GM23248 (cell line): Measurements from ENCODE around the gene BRAT1. TPM values are rescaled to one million over a fixed set of nuclear protein-coding genes. Genes with fewer than 3 reads are reported as not detected.

Experiments used
- DNase-seq: peaks from one replicate; pipeline ENCODE4 v3.0.0-alpha.2; 2015
- H2AFZ ChIP-seq: fragments of 200-600 bp; sonication (generic); 2 replicates; pipeline ENCODE4 v1.6.1; 2016; ENCODE audit warnings: antibody characterized with exemption
- H3F3A ChIP-seq: fragments of 200-600 bp; sonication (generic); 2 replicates; pipeline ENCODE4 v1.6.1; 2016; ENCODE audit warnings: mild to moderate bottlenecking, antibody characterized with exemption, mixed run types; ENCODE audit not compliant: insufficient read depth
- H3K27ac ChIP-seq: fragments of 200-600 bp; sonication (generic); 2 replicates; pipeline ENCODE4 v1.5.1; 2016; ENCODE audit warnings: mild to moderate bottlenecking
- H3K27me3 ChIP-seq: fragments of 200-600 bp; sonication (generic); replicated peaks from 2 replicates; pipeline ENCODE4 v1.6.1; 2016; ENCODE audit warnings: mild to moderate bottlenecking; ENCODE audit not compliant: insufficient read depth
- H3K36me3 ChIP-seq: fragments of 200-600 bp; sonication (generic); 2 replicates; pipeline ENCODE4 v1.6.1; 2016; ENCODE audit warnings: low read depth, mild to moderate bottlenecking
- H3K4me1 ChIP-seq: fragments of 200-600 bp; sonication (generic); 2 replicates; pipeline ENCODE4 v1.6.1; 2016; ENCODE audit warnings: mild to moderate bottlenecking; ENCODE audit not compliant: insufficient read depth
- H3K4me2 ChIP-seq: fragments of 200-600 bp; sonication (generic); one replicate; pipeline ENCODE4 v1.6.1; 2016; ENCODE audit warnings: mild to moderate bottlenecking; ENCODE audit not compliant: unreplicated experiment
- H3K4me3 ChIP-seq: fragments of 200-600 bp; sonication (generic); 2 replicates; pipeline ENCODE4 v1.5.1; 2016; ENCODE audit warnings: mild to moderate bottlenecking
- H3K79me2 ChIP-seq: fragments of 200-600 bp; sonication (generic); 2 replicates; pipeline ENCODE4 v1.6.1; 2016; ENCODE audit warnings: mild to moderate bottlenecking; ENCODE audit not compliant: insufficient read depth
- H3K9ac ChIP-seq: fragments of 200-600 bp; sonication (generic); 2 replicates; pipeline ENCODE4 v1.6.1; 2016; ENCODE audit warnings: mild to moderate bottlenecking
- H3K9me2 ChIP-seq: fragments of 200-600 bp; sonication (generic); 2 replicates; pipeline ENCODE4 v1.6.1; 2016; ENCODE audit warnings: mixed run types, mild to moderate bottlenecking, moderate library complexity; ENCODE audit not compliant: insufficient read depth
- H3K9me3 ChIP-seq: fragments of 200-600 bp; sonication (generic); one replicate; pipeline ENCODE4 v1.6.1; 2017; ENCODE audit warnings: low read depth
- H4K20me1 ChIP-seq: fragments of 200-600 bp; sonication (generic); 2 replicates; pipeline ENCODE4 v1.6.0; 2016; ENCODE audit not compliant: insufficient read depth
- EZH2 ChIP-seq: fragments of 200-600 bp; sonication (generic); IDR thresholded peaks from 2 replicates; pipeline ENCODE4 v1.6.1; 2018; ENCODE audit warnings: antibody characterized with exemption, mild to moderate bottlenecking; ENCODE audit not compliant: insufficient read depth, poor library complexity, severe bottlenecking
- EZH2phosphoT487 ChIP-seq: fragments of 200-600 bp; sonication (generic); IDR thresholded peaks from 2 replicates; pipeline ENCODE4 v1.6.1; 2018; ENCODE audit warnings: antibody characterized with exemption, moderate library complexity, mild to moderate bottlenecking, low read depth; ENCODE audit not compliant: insufficient read depth
- WGBS, 2 experiments: methylation state at CpG; one replicate each; pipeline ENCODE4 v1.1.6; 2015 to 2017; ENCODE audit warnings: low lambda C conversion rate in 2 of 2, low coverage in 1 of 2; ENCODE audit errors: missing lambda C conversion rate in 2 of 2; 5-methylcytosine and 5-hydroxymethylcytosine counted together
- in situ Hi-C: fragments of 300-500 bp; cut with MboI; formaldehyde crosslinking; loops from 2 replicates; pipeline ENCODE4 v1.15.0; 2020
- polyA plus RNA-seq: library from polyadenylated mRNA; unstranded; fragments of >200 nt; fragmentation: Nextera tagmentation; extraction: Ambion mirVana; gene quantifications from 2 replicates; pipeline ENCODE4 v1.2.1, GENCODE V29; 2016
- total RNA-seq: library from RNA; depleted of rRNA; stranded (reverse); fragments of >200 nt; shearing (Covaris generic); gene quantifications from 2 replicates; pipeline ENCODE4 v1.2.3, GENCODE V29; 2014

Gene BRAT1
- total and polyA plus RNA-seq, 2 experiments from 2014 or later: 28.6 to 39.7 TPM

- Histone ChIP-seq H3K36me3 (no peaks in the 10 kb centered on the region), H3K4me2 (no peak overlapping the region), H3K9me3 (no peaks in the 10 kb centered on the region), H3K79me2 (no peaks in the 10 kb centered on the region), H4K20me1 (no peaks in the 10 kb centered on the region), H3K9me2 (no peaks in the 10 kb centered on the region), H3K4me1 (peaks cover 32% of the 10 kb centered on the region), H3K9ac (no peak overlapping the region), H2AFZ (no peak overlapping the region), H3K4me3 (no peak overlapping the region), H3K27ac (peak overlapping the region; percentile 35), H3K27me3 (no peaks in the 10 kb centered on the region), H3F3A (peaks cover 5% of the 10 kb centered on the region; the same call in 1 of the 2 replicates)
- 78 to 81% methylated on average over 17 to 18 of the region's 18 CpGs for WGBS, 2 experiments
- no peak for DNase-seq
- in situ Hi-C loops: no loop called here
- TF ChIP-seq EZH2phosphoT487: no peak
- no peak for TF ChIP-seq EZH2
Observed at GRCh38 chr7:2528481-2529095, 26.7 kb downstream of the BRAT1 start.

DNA sequence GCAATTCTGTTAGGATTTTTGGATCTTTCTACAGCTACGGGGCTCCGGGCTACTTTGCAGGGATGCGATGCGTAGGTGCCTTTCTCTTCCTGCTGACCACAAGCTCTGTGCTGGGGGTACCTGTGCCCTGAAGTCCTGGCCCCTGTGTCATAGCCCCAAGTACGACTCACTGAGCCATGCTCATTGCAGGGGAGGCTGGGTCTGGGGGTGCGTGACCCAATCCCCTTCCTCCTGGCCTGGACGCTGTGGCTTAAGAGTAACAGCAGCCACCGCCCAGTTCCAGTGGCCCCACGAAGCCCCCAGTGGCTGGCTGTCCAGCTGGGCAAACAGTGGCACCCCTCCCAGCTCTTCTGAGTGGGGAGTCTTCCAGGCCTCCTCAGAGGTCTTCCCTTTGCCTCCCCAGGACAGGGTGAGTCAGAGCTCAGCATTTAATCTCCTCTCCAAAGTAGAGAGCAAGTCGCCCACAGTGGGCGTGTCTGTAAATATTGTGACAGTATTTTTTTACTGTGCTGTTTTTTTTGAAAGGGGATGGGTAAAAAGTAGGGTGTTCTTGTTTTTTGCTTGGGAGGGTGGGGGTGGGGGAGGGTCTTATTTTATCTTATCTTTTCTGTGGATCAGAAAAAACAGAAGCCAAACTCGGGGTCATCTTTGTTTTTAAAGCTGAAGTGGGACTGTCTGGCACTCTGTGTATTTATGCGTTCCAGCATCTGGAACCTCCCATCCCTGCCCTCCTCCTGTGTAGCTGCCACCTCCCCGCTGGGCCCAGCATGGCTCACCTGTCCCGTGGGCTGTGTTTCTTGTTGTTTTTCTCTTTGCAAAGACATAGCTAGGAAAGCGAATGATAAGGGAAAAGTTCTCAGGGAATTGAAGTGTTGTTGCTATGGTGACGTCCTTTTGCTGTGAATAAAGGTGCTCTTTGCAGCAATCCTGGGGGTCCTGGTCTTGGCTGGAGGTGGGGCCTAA is 27.5 kb downstream of the BRAT1 start:
- no peaks in the 10 kb centered on the region for H3K9me2 ChIP-seq
- H4K20me1 ChIP-seq: no peaks in the 10 kb centered on the region
- DNase-seq: peak; percentile 92
- TF ChIP-seq EZH2phosphoT487 (no peak), EZH2 (no peak)
- H3K4me1 ChIP-seq: peaks cover 32% of the 10 kb centered on the region
- H3K4me2 ChIP-seq: no peak overlapping the region
- no peak overlapping the region for H2AFZ ChIP-seq
- in situ Hi-C loops: no loop called here
- H3K9ac ChIP-seq: no peak overlapping the region
- no peak overlapping the region for H3K4me3 ChIP-seq
- H3K36me3 ChIP-seq: no peaks in the 10 kb centered on the region
- H3K27ac ChIP-seq: peak overlapping the region; percentile 35
- no peaks in the 10 kb centered on the region for H3K27me3 ChIP-seq
- 37 to 42% methylated on average over 17 of the region's 17 CpGs for WGBS, 2 experiments
- H3F3A ChIP-seq: peaks cover 5% of the 10 kb centered on the region; the same call in 1 of the 2 replicates
- H3K9me3 ChIP-seq: no peaks in the 10 kb centered on the region
- H3K79me2 ChIP-seq: no peaks in the 10 kb centered on the region

- Histone ChIP-seq H3K9ac (no peak overlapping the region), H3K36me3 (no peaks in the 10 kb centered on the region), H3K9me2 (no peaks in the 10 kb centered on the region), H3K79me2 (no peaks in the 10 kb centered on the region), H4K20me1 (no peaks in the 10 kb centered on the region), H3K4me3 (no peak overlapping the region), H3K27ac (no peak overlapping the region), H3F3A (peaks cover 5% of the 10 kb centered on the region; the same call in 1 of the 2 replicates), H3K4me1 (peaks cover 33% of the 10 kb centered on the region), H3K27me3 (no peaks in the 10 kb centered on the region), H2AFZ (no peak overlapping the region), H3K9me3 (no peaks in the 10 kb centered on the region), H3K4me2 (no peak overlapping the region)
- no peak for TF ChIP-seq EZH2
- no peak for TF ChIP-seq EZH2phosphoT487
- 90% methylated on average over 39 to 40 of the region's 40 CpGs for WGBS, 2 experiments
- in situ Hi-C loops: no loop called here
- DNase-seq: no peak
Observed at GRCh38 chr7:2526659-2527504, 28.4 kb downstream of the BRAT1 start.
